NK-92 (cell line): ENCODE results near the gene ELAC1.

Experiments used
- DNase-seq: peaks from one replicate; lab custom pipeline; 2025; ENCODE audit not compliant: unreplicated experiment; lab: John Stamatoyannopoulos, UW

Gene ELAC1

DNA sequence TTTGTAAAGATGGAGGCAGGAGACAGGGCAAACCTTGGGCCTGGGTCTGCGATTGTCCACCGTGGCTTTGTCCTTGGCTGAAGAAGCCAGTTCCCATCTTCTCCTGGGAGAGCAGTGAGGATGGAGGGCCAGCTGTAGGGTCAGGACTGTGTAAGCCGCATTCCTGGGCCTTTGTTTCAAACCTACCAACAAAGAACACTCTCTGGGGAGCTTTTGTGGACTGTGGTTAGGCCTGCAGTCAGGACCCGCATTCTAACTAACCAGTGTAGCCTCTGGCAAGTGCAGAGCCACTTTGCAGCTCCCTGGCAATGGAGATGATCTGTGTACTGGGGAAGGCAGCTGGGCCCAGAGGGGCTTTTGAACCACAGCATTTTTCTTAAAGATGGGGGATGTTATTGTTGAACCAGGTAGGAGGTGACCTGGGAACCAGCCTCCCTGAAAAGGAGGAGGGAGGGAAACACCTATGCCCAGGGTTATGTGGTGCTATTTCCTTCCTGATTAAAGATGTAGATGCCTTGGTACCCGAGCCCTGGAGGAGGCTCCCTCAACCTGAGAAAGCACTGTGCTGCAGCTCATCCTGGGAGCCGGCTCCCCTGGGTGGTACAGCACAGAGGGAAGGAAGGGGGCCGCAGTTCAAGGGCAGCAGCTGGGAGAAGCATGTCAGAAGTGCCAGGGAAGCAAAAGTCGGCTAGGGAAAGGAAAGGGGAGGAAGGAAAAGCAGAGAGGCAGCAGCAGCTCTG lies 49.5 kb downstream of the ELAC1 start:
- no peak for DNase-seq

DNA sequence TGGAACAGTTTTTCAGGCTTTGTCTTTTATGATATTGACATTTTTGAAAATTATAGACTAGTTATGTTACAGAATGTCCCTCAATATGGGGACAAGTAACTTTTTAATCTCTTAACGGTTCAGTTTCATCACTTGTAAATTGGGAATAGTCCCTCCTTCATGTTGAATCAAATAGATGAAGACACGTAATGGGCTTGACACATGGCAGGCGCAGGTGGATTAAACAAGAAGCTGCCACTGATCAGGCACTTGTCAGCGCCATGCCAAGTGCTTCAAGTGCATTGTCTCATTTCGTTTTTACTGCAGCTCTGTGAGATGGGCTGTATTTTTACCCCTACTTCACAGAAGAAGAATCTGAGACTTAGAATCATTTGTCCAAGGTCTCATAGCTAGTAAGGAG lies 52.7 kb downstream of the ELAC1 start:
- DNase-seq, result no peak

DNA sequence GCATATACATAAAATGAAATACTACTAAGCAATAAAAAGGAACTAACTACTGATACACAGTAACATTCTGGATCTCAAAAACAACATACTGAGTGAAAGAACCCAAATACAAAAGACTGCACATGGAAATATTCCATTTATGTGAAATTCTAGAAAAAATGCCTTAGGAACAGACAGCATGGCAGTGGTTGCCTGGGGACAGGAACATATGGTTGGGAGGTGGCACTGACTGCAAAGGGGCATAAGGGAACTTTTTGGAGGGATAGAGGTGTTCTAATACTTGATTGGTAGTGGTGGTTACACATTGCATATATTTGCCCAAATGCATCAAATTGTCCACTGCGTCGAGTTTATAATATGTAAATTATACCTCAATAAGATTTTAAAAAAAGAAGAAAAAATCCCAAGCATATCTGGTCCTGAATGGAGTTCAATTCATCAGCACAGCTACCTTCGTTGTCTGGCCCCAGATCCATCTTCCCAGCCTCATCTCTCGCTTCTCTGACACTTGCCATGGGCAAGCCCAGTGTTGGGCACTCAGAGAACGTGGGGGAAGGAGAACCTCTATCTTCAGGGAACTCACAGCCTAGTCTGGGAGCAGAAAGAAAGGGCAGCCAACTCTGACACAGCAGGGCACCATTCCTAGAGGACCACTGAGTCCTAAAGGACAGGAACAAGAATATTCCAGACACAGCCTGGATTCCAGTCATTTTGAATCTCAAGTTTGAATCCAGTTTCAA lies 53.6 kb downstream of the ELAC1 start:
- DNase-seq, result no peak

DNA sequence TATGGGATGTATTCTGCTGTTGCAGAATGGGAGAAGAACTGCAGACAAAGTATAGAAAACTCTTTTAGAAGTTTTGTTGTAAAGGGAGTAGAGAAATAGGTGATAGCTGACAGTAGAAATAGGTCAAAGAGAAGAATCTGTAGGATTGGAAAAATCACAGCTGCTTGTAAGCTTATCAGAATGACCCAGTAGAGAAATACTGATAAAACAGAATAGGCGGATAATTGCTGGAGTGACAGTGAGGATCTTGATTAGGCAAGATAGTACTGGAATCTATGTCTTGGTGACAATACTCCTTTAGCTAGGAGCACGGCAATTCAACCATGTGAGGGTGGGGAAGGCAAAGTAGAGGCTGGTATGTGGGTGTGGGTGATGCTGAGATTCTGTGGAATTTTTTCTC lies 57.7 kb downstream of the ELAC1 start:
- no peak for DNase-seq

DNA sequence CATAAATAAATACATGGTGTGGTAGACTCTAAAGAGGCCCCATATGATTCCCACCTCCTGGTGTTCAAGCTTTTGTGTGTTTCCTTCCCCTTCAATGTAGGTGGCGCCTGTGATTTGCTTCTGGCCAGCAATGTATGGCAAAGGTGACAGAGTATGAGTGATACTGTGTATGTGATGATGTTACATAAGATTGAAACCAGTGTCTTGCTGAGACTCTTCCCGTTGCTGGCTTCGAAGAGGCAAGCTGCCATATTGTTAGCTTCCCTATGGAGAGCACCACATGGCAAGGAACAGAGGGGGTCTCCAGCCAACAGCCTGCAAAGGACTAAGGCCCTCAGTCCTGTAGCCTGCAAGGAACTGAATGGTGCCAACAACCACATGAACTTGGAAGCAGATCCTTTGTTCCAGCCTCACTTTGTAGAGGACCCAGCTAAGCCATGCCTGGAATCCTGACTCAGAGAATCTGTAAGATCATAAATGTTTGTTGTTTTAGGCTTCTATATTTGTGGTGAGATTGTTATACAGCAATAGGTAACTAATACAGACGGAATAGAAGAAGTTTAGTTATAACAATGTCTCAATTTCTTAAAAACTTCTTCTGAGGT lies 60.5 kb downstream of the ELAC1 start:
- no peak for DNase-seq

DNA sequence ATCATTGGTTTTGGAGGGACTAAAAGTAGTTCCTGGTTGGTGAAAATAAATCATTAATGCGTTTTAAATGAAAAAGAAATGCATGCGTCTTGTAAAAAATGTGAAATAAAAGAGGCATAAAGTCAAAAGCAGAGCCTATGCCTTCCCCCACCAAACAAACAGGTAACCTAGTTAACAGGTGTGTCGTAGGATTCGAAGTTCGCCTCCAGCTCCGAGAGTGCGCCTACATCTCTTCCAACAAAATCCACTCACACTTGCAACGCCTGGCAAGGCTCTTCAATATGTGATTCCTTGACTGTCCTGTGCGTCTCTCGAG lies 61.5 kb downstream of the ELAC1 start:
- no peak for DNase-seq

DNA sequence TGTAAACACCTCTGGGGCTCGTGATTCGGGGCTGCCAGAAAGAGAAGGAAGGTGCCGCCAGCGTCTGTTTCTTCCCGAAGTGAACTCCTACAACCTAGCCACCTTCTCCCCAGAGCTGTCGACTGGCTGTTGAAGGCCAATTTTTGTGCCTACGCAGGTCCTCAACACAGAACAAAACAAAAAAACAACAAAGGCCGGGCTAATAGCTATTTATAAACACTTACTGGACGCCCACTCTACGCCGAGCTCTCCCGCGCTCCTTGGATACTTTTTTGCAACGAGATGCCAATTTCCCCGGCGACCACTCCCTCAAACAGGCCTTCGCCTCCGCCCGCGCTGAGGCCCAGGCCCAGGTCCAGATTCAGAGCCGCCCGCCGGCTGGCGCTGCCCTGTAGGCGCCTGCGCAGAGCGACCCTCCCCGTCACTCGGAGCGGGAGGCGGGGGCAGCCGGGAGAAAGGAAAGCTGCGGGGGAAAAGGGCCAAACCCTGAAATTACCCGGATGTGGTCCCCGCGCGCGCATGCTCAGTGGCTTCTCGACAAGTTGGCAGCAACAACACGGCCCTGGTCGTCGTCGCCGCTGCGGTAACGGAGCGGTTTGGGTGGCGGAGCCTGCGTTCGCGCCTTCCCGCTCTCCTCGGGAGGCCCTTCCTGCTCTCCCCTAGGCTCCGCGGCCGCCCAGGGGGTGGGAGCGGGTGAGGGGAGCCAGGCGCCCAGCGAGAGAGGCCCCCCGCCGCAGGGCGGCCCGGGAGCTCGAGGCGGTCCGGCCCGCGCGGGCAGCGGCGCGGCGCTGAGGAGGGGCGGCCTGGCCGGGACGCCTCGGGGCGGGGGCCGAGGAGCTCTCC lies 62.1 kb downstream of the ELAC1 start, which contains the start of gene SMAD4:
Gene SMAD4 (plus strand): TSS at position 520 of the 843 bp plus-strand sequence. CDS start 16,834 bp downstream, outside the sequence.
- DNase-seq, result peak; percentile 91

DNA sequence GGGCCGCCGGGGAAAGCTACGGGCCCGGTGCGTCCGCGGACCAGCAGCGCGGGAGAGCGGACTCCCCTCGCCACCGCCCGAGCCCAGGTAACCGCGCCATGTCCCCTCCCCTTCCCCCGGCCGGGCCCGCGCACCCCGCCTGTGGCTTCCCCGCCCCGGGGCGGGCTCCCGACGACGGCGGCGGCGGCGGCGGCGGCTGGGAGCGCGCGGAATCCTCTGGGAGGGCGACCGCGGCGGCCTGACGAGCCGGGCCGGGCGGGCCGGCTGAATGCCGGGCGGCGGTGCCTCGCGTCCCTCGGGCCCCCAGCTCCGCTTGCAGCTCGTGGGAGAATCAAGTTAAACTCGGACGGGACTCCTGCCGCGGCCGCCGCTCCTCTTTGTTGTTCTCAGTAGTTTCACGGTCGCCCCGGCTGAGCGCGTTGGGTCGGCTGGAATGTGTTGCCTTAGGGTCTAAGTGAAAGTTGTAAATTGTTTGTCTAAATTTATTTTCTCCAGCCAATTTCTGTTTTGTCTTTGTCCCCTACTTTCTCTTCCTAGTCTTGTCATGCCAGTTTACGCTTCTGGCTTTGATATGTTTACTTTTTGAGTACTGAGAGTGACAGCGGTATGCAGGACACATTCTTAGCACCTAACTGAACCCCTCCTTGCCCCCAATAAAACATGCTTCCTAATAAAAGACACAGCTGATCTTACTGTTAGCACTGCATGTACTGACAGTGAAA lies 62.9 kb downstream of the ELAC1 start:
- no peak for DNase-seq

DNA sequence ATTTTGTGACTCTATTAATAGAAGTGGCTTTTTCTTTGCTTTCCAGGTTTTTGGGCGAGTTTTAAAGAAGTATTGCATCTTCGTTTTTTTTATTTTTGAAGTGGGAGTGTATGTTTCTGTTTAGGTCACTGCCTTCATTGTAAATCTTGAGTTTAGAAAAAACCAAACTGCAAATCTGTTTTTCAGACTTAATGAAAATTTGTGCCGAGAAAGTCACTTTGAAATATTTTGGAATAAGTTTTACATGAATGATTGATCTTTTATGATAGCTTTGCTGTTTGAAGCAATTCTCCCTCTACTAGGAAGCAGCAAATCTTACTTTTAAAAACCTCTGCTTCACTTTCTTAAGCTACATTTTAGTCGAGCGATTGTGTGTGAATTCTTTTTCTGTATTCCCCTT lies 64.4 kb downstream of the ELAC1 start:
- no peak for DNase-seq

DNA sequence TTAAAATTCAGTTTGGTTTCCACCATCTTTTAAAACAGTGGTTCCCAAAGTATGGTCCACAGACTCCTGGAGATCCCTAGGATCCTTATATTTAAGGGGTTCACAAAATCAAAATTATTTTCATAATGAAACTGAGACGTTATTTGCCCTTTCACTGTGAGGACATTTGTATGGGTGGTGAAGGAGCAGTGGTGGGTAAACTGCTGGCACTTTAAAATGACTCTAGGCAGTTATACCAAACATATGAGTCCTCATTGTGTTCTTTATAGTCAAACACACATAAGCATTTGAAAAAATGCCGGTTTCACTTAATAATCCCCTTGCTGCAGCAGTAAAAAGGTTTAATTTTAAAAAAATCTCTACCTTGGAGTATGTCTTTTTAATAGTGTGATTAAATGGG lies 69.4 kb downstream of the ELAC1 start:
- no peak for DNase-seq
